HG03558 (cell line): ENCODE results near the gene FOXP3.
"Not testable (repeated sequence)": the region's sequence is repeated elsewhere in the genome, so short reads cannot be mapped to it uniquely, and the experiment has no call there.

ENCODE experiments used
- ATAC-seq: cut with Tn5 transposase; IDR thresholded peaks from one replicate; pipeline ENCODE4 v1.9.1; 2021; ENCODE audit warnings: moderate number of reproducible peaks; ENCODE audit not compliant: unreplicated experiment; ENCODE audit errors: extremely low read depth

The FOXP3 gene

GRCh38 chrX:49264460-49264859 lies at the start of gene FOXP3:
TSS of gene FOXP3 (minus strand) at chrX:49264710. CDS start at chrX:49258505, 6,205 bp downstream.
- ATAC-seq = no peak

- no peak for ATAC-seq
These were observed 47.7 kb upstream of the FOXP3 start for GRCh38 chrX:49312176-49312575.

GRCh38 chrX:49310371-49310770 lies 45.9 kb upstream of the FOXP3 start:
- no peak for ATAC-seq

- no peak for ATAC-seq
These were observed 45.0 kb upstream of the FOXP3 start for GRCh38 chrX:49309401-49309981.

GRCh38 chrX:49308604-49309269 lies 44.2 kb upstream of the FOXP3 start:
- ATAC-seq = no peak

- ATAC-seq = not testable (repeated sequence)
These were observed 43.3 kb upstream of the FOXP3 start for GRCh38 chrX:49307775-49308174.

- ATAC-seq = no peak
These were observed 38.8 kb upstream of the FOXP3 start, which contains the start of gene GAGE10 for GRCh38 chrX:49303346-49303745. TSS of gene GAGE10 (plus strand) at chrX:49303646. CDS start at chrX:49304860, 1,214 bp downstream.

GRCh38 chrX:49300703-49301102 lies 36.2 kb upstream of the FOXP3 start:
- ATAC-seq = no peak

- not testable (repeated sequence) for ATAC-seq
These were observed 34.8 kb upstream of the FOXP3 start for GRCh38 chrX:49299293-49299692.

- no peak for ATAC-seq
These were observed 28.2 kb upstream of the FOXP3 start for GRCh38 chrX:49292400-49293362.

GRCh38 chrX:49291615-49292337 lies 27.3 kb upstream of the FOXP3 start:
- no peak for ATAC-seq

- ATAC-seq = no peak
These were observed 25.7 kb upstream of the FOXP3 start for GRCh38 chrX:49290215-49290614.

GRCh38 chrX:49287665-49288064 lies 23.2 kb upstream of the FOXP3 start:
- ATAC-seq = no peak

- no peak for ATAC-seq
These were observed 22.1 kb upstream of the FOXP3 start for GRCh38 chrX:49286581-49286980.

GRCh38 chrX:49286136-49286535 lies 21.6 kb upstream of the FOXP3 start:
- no peak for ATAC-seq

- no peak for ATAC-seq
These were observed 19.7 kb upstream of the FOXP3 start for GRCh38 chrX:49284212-49284611.

- ATAC-seq = no peak
These were observed 18.1 kb upstream of the FOXP3 start for GRCh38 chrX:49282647-49283011.

GRCh38 chrX:49278081-49278480 lies 13.6 kb upstream of the FOXP3 start:
- ATAC-seq = no peak

- ATAC-seq = no peak
These were observed 13.0 kb upstream of the FOXP3 start for GRCh38 chrX:49277535-49277830.

- ATAC-seq = no peak
These were observed 12.4 kb upstream of the FOXP3 start for GRCh38 chrX:49276671-49277534.
